ENCODE data around the gene AP2A2. TPM values are rescaled to one million over a fixed set of nuclear protein-coding genes. Genes with fewer than 3 reads are reported as not detected.
"Not testable (repeated sequence)": the region's sequence is repeated elsewhere in the genome, so short reads cannot be mapped to it uniquely, and the experiment has no call there.

The AP2A2 gene
- total and polyA plus RNA-seq, 2 of the 4 experiments (the other 2 are of a cell fraction) = 19.9 to 49.0 TPM

GRCh38 chr11:975376-975775 is 49.7 kb downstream of the AP2A2 start:
- H3K23ac ChIP-seq (ENCODE audit: low read depth, low read length); H3K9me3 ChIP-seq (ENCODE audit: control insufficient read depth, insufficient read depth, low read length); H3K9me1 ChIP-seq (ENCODE audit: insufficient read depth, low read length); H3K27me3 ChIP-seq (ENCODE audit: control insufficient read depth, insufficient read depth, low read length); H2AK5ac ChIP-seq (ENCODE audit: low read depth, low read length); H2AFZ ChIP-seq (replicated peaks; ENCODE audit: low read length, poor library complexity); H4K91ac ChIP-seq (ENCODE audit: insufficient read depth, low read depth, low read length); in situ Hi-C loops (cut with MboI; ENCODE audit: low sequenced_read_pairs); H4K5ac ChIP-seq (ENCODE audit: low read depth, low read length); H3K4ac ChIP-seq (ENCODE audit: low read depth, low read length); H3K18ac ChIP-seq (ENCODE audit: low read depth, low read length); DNase-seq; ATAC-seq (ENCODE audit: low read depth); H3K4me3 ChIP-seq (ENCODE audit: insufficient read depth, low read depth, low read length); H2AK9ac ChIP-seq (replicated peaks; ENCODE audit: low read depth, low read length, poor library complexity); H2BK5ac ChIP-seq (ENCODE audit: low read depth, low read length, poor library complexity, severe bottlenecking); H3K4me2 ChIP-seq (ENCODE audit: low read depth, low read length); H3K9ac ChIP-seq (ENCODE audit: low read depth, low read length); dilution Hi-C loops (cut with HindIII; ENCODE audit: low sequenced_read_pairs, unreplicated experiment); H2BK120ac ChIP-seq (ENCODE audit: low read depth, low read length); intact Hi-C loops (cut with micrococcal nuclease); H2BK15ac ChIP-seq (ENCODE audit: low read depth, low read length); H4K8ac ChIP-seq (ENCODE audit: low read depth in 2 of 2, low read length in 2 of 2); H3K14ac ChIP-seq (replicated peaks; ENCODE audit: low read depth, low read length); CTCF ChIA-PET; H3K4me1 ChIP-seq (ENCODE audit: control insufficient read depth, insufficient read depth, low read length); BruUV-seq (replicated peaks); H3K56ac ChIP-seq (ENCODE audit: extremely low read depth, insufficient read depth, low read length); H2BK20ac ChIP-seq (ENCODE audit: low read depth, low read length); H3K27ac ChIP-seq (ENCODE audit: insufficient read depth, low read length); POLR2A ChIA-PET (ENCODE audit: unreplicated experiment): not testable (repeated sequence)
- WGBS, 2 experiments (ENCODE audit: extremely low coverage in 2 of 2, insufficient read length in 1 of 2) = 88% methylated on average over 31 of the region's 41 CpGs; no CpG with 5 or more reads in 1 of the 2 experiments
- Histone ChIP-seq H3K79me1 (ENCODE audit: low read depth in 1 of 2, low read length in 2 of 2) (peaks cover 18 to 52% of the 10 kb centered on the region in 2 experiments), H3K36me3 (ENCODE audit: control insufficient read depth, insufficient read depth, low read length) (peaks cover 59% of the 10 kb centered on the region), H4K20me1 (ENCODE audit: insufficient read depth, low read length) (peaks cover 39% of the 10 kb centered on the region)

Measured in IMR-90 (cell line).